HAP-1 (cell line): Measurements from ENCODE around the gene PGM2L1.
"Not testable (repeated sequence)": the region's sequence is repeated elsewhere in the genome, so short reads cannot be mapped to it uniquely, and the experiment has no call there.

ENCODE experiments used
- DNase-seq, 2 experiments: peaks; one replicate each; pipeline ENCODE4 v3.0.0-alpha.2; 2016 to 2020; ENCODE audit warnings: low spot score in 2 of 2
- H3K27me3 ChIP-seq: fragments of 250-450 bp; sonication (Bioruptor Pico); 2 replicates; pipeline ENCODE4 v1.5.1; 2020; ENCODE audit warnings: low read depth, mild to moderate bottlenecking, moderate library complexity
- H3K36me3 ChIP-seq: fragments of 250-450 bp; sonication (Bioruptor Pico); replicated peaks from 2 replicates; pipeline ENCODE4 v1.5.1; 2020; ENCODE audit warnings: mild to moderate bottlenecking
- H3K4me1 ChIP-seq: fragments of 250-450 bp; sonication (Bioruptor Pico); 2 replicates; pipeline ENCODE4 v1.5.1; 2020; ENCODE audit warnings: mild to moderate bottlenecking
- H3K4me3 ChIP-seq: fragments of 250-450 bp; sonication (Bioruptor Pico); 2 replicates; pipeline ENCODE4 v1.5.1; 2020; ENCODE audit warnings: mild to moderate bottlenecking, moderate library complexity
- H3K9me3 ChIP-seq: fragments of 250-450 bp; sonication (Bioruptor Pico); 2 replicates; pipeline ENCODE4 v1.5.1; 2020; ENCODE audit warnings: mild to moderate bottlenecking, moderate library complexity
- in situ Hi-C: fragments of 300-500 bp; cut with MboI; formaldehyde crosslinking; loops from 3 replicates; pipeline ENCODE4 v1.14.3; 2020; ENCODE audit warnings: low sequenced_read_pairs, inconsistent platforms, mixed read lengths

The PGM2L1 gene

DNA sequence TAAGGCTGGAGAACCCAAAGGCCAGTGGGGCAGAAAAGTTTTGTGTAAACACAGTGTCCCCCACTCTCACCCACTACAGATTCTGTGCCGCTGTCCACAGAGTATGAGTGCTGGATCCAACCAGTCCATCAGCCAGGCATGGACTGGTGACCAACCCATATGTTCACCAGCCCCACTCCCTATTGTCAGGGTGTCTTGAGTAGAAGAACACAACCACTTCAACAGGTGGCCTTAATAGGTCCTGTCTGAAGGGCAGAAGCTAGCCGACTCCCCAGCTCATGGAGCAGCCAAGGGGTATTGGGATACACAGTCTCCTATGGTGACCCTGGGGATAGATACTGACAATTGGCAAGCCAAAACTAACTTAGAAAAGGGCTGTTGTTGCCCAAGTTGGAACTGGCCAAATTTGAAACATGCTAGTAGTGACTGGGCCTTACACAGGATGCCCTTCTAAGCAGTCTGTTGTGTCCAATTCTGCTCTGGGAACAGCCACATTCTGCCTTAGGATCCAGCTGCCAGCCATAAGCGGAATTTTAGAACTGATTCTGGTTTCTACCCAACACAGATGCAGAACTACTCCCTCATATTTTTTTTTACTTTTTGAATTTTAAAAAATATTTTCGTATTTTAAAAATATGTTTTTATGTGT, 19.8 kb upstream of the PGM2L1 start:
- no peaks in the 10 kb centered on the region for H3K27me3 ChIP-seq
- peaks cover 22% of the 10 kb centered on the region for H3K4me1 ChIP-seq
- DNase-seq, result no peak
- H3K9me3 ChIP-seq, result no peaks in the 10 kb centered on the region
- H3K4me3 ChIP-seq, result no peak overlapping the region
- in situ Hi-C loops, result no loop called here
- no peaks in the 10 kb centered on the region for H3K36me3 ChIP-seq

DNA sequence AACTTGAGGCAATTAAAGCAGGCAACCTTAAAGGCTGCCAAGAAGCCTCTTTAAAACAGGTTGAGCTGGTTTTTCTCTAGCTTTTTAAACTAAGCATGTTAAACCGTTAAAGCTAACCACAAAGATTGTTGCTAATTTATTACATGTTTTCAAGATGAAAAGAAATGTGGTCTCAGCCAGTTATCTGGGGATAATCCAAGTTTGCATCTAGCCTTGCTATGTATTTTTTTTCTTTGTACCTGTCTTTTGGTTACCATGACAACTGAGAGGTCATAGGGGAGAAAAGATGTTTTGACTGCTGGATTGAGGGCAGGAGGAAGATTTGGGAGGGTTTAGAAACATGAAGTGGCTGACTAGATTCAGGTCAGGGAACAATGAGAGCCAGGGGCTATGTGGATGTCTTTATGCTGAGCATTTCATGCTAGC, 19.2 kb upstream of the PGM2L1 start:
- Histone ChIP-seq H3K36me3 (no peaks in the 10 kb centered on the region), H3K4me1 (peaks cover 22% of the 10 kb centered on the region), H3K4me3 (no peak overlapping the region), H3K27me3 (no peaks in the 10 kb centered on the region), H3K9me3 (no peaks in the 10 kb centered on the region)
- peak; percentile 47 to 58 for DNase-seq
- in situ Hi-C loops, result no loop called here

GRCh38 chr11:74416974-74417373, 18.7 kb upstream of the PGM2L1 start:
- H3K27me3 ChIP-seq, in situ Hi-C loops, H3K4me3 ChIP-seq, H3K36me3 ChIP-seq, H3K9me3 ChIP-seq, DNase-seq: not testable (repeated sequence)
- H3K4me1 ChIP-seq, result peaks cover 22% of the 10 kb centered on the region

DNA sequence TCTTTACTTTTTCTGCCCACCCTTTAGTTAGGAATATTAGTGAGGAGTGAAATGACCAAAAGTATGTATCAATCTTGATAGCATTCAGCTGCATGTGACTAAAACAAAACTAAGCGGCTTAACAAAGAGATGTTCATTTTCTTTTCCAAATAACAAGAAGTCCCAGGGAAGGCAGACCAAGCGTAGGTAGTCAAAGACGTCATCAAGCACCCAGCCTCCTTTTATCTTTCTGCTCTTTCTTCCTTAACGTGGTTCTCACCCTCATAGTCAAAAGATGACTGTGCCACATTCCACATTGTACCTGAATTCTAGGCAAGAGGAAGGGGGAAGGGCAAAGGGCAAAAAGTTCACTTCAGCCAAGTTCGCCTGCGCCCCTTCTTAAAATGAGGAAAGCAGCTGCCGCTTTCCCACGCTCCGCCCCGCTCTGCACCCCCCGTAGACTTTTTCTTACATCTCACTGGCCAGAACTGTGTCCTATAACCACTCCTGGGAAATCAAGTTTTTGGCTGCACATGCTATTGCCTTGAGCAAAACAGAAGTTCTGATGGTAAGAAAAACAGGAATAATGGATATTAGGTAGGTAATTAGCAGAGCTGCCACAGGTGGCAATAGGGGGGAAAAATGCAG, 14.6 kb upstream of the PGM2L1 start:
- no peak overlapping the region for H3K4me3 ChIP-seq
- in situ Hi-C loops, result no loop called here
- no peak for DNase-seq
- peaks cover 10% of the 10 kb centered on the region for H3K4me1 ChIP-seq
- H3K27me3 ChIP-seq, result no peaks in the 10 kb centered on the region
- H3K9me3 ChIP-seq, result no peaks in the 10 kb centered on the region
- no peaks in the 10 kb centered on the region for H3K36me3 ChIP-seq

DNA sequence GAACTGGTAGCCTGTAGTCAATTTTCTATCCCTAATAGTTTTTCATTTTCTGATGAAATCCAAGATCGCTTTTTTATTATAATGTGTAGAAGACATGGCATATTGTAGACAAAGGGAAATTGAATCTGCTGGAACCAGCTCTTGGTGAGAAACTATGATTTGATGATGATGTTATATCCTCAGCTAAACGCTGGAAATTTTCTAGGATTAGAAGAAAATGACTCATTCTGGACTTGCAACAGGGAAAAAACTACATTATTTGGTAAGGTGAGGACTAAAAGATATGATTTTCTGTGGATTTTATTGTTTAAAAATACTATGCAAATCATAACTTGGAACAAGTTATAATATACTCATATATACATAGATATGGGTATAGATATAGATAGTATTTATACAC, 14.1 kb upstream of the PGM2L1 start:
- H3K9me3 ChIP-seq, result no peaks in the 10 kb centered on the region
- no peaks in the 10 kb centered on the region for H3K27me3 ChIP-seq
- in situ Hi-C loops, result no loop called here
- H3K36me3 ChIP-seq, result no peaks in the 10 kb centered on the region
- DNase-seq, result no peak
- peaks cover 4% of the 10 kb centered on the region for H3K4me1 ChIP-seq
- no peak overlapping the region for H3K4me3 ChIP-seq

- DNase-seq, result no peak
- no peaks in the 10 kb centered on the region for H3K36me3 ChIP-seq
- in situ Hi-C loops, result no loop called here
- no peaks in the 10 kb centered on the region for H3K9me3 ChIP-seq
- no peak overlapping the region for H3K4me3 ChIP-seq
- H3K27me3 ChIP-seq, result no peaks in the 10 kb centered on the region
- H3K4me1 ChIP-seq, result no peaks in the 10 kb centered on the region
These were observed 11.4 kb upstream of the PGM2L1 start for GRCh38 chr11:74409633-74410032.

DNA sequence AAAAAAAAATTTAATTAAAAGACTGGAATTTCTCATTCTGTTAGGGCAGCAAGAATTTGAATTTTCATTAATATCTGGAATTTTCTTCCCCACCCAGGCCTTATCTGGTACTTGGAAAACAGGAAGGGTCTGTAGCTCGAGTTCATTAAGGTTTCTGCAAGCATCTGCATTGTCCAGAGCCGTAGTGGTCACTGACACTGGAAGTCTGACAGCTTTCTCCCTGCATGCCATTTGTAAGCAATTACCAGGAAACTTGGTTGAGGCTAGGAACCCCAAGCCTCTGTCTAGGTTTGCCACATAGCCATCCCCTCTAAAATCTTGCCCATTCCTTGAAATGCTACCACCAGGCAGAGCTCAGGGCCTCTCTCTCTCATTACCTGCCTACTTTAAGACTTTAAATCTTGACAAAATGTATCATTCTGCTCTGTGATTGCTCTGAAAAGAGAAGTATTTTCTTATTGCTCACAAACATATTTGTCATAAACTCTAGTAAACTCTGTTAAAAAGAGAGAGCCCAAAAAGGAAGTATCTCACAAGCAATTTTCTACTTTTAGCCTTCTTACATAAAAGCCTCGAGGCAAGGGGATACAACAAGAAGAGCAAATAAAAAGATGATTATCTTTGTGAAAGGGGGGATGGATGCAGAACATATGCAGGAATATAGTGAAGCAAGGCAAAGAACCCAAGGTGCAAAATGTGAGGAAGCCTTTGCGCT, 5.5 kb upstream of the PGM2L1 start:
- H3K9me3 ChIP-seq, result no peaks in the 10 kb centered on the region
- in situ Hi-C loops, result no loop called here
- 0 out of 2 replicates have a peak, but pooled peaks cover 4% of the 10 kb centered on the region for H3K4me1 ChIP-seq
- no peaks in the 10 kb centered on the region for H3K27me3 ChIP-seq
- no peaks in the 10 kb centered on the region for H3K36me3 ChIP-seq
- no peak for DNase-seq
- H3K4me3 ChIP-seq, result no peak overlapping the region

DNA sequence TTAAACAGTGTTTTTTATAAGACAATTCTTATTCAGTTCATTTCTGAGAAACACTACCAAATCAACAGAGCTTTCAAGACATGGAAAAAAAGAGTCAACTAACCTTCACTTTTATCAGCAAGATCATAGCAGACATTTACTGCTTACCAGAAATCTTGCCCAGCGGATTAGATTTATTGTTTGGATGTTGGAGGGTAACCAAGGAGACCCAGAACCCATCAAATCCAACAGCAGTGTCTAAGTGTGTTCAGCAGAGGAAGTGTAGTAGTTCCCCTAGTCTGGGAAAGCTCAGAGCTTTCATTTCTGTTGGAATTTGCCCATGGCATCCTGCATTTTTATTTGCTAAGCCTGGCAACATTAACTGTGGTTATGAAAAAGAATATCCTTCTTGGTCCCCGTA, 2.4 kb upstream of the PGM2L1 start:
- Histone ChIP-seq H3K9me3 (no peaks in the 10 kb centered on the region), H3K27me3 (no peaks in the 10 kb centered on the region), H3K36me3 (no peaks in the 10 kb centered on the region; the same call in 1 of the 2 replicates), H3K4me3 (no peak overlapping the region), H3K4me1 (peaks cover 8% of the 10 kb centered on the region)
- in situ Hi-C loops, result no loop called here
- no peak for DNase-seq

DNA sequence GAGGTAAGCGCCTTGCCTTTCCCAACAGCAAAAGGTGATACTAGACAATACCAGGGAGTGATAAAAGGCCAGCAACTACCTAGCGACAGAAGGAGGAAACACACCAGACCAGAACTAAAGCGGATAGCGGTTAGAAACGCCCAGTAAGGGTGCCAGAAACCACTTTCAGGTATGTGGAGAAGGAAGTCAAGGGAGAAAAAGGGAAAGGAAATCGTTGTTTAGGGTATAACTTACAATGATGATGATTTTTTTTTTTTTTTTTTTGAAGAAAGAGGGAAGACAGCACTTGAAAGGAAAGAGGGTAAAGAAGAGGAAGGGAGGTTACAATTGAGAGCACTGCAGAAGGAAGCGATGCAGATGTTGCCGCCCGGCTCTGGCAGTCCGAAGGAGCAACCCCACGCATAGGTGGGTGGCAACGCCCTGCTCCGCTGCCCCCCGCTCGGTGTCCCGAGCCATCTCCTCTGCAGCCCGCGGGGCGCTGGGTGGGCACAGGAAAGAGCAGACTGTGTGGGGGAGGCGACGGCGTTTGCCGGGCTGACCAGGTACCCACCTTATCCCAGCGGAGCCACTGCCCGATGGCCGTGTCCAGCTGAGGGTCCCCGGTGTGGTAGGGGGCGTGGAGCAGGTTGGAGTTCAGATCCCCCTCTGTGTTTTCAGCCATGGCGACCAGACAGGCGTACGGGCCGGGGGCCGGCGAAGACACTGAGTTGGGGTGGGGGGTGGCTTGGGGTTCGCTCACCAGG, 561 bp downstream of the PGM2L1 start:
- peaks cover 8% of the 10 kb centered on the region for H3K4me1 ChIP-seq
- H3K4me3 ChIP-seq, result peak overlapping the region; percentile 96
- DNase-seq, result peak; percentile 44 to 67
- in situ Hi-C loops, result no loop called here
- no peaks in the 10 kb centered on the region for H3K9me3 ChIP-seq
- H3K27me3 ChIP-seq, result 0 out of 2 replicates have a peak, but pooled peaks cover 2% of the 10 kb centered on the region
- H3K36me3 ChIP-seq, result no peaks in the 10 kb centered on the region; the same call in 1 of the 2 replicates

- H3K36me3 ChIP-seq, result no peaks in the 10 kb centered on the region
- 0 out of 2 replicates have a peak, but pooled peaks cover 6% of the 10 kb centered on the region for H3K27me3 ChIP-seq
- no peak for DNase-seq
- H3K4me1 ChIP-seq, result peaks cover 4% of the 10 kb centered on the region
- H3K4me3 ChIP-seq, result no peak overlapping the region
- in situ Hi-C loops, result no loop called here
- no peaks in the 10 kb centered on the region for H3K9me3 ChIP-seq
These were observed 6.0 kb downstream of the PGM2L1 start for GRCh38 chr11:74392256-74392655.

DNA sequence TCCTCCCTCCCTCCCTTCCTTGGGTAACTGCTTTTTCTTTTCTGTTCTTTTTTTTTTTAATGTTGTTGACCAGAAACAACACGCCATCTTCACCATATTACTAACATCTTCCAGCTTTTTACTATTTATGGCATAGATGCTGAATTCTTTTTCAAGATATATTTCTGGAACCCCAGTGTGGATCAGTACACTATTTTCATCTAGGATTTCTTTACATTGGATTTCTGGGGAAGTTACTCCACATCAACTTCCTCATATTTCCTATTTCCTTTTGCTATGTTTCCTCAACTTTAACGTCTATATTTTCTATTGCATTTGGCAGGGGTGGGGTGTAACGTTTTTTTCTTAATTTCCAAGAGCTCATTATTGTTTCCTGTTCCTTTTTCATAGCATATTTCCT, 7.0 kb downstream of the PGM2L1 start:
- Histone ChIP-seq H3K36me3 (no peaks in the 10 kb centered on the region), H3K27me3 (0 out of 2 replicates have a peak, but pooled peaks cover 6% of the 10 kb centered on the region), H3K9me3 (no peaks in the 10 kb centered on the region), H3K4me3 (no peak overlapping the region), H3K4me1 (no peaks in the 10 kb centered on the region)
- in situ Hi-C loops, result no loop called here
- DNase-seq, result no peak

- no peaks in the 10 kb centered on the region for H3K36me3 ChIP-seq
- H3K9me3 ChIP-seq, result no peaks in the 10 kb centered on the region
- H3K4me3 ChIP-seq, result no peak overlapping the region
- no peaks in the 10 kb centered on the region for H3K4me1 ChIP-seq
- in situ Hi-C loops, result no loop called here
- no peak for DNase-seq
- 0 out of 2 replicates have a peak, but pooled peaks cover 6% of the 10 kb centered on the region for H3K27me3 ChIP-seq
These were observed 7.5 kb downstream of the PGM2L1 start for GRCh38 chr11:74390697-74391096.

DNA sequence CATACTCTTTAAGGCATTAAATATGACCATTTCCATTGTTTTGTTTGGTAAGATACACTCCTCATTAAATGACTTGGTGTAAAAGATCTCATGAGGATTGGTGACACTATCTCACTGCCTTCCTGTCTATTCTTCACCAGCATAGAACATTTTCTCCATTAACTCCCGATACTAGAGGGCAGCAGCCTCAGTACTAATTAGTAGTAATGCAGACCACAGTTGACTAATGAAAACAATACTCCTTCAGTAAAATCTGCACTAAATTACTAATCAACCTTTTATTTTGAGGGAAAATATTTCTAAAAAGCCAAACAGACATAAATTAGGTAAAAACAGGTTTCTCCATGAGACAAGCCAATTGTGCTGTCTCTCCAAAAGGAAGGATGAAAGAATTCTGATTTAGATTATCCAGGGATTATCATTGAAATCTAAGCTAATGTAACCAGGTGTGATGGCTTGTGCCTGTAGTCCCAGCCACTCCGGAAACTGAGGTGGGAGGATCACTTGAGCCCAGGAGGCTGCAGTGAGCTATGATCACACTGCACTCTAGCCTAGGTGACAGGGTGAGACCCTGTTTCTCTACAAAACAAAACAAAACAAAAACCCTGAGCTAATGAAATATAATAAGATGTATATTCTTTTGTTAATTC, 9.4 kb downstream of the PGM2L1 start:
- Histone ChIP-seq H3K4me1 (no peaks in the 10 kb centered on the region), H3K4me3 (no peak overlapping the region), H3K27me3 (0 out of 2 replicates have a peak, but pooled peaks cover 4% of the 10 kb centered on the region), H3K36me3 (no peaks in the 10 kb centered on the region), H3K9me3 (no peaks in the 10 kb centered on the region)
- in situ Hi-C loops, result no loop called here
- peak in 1 of 2 experiments; percentile 68 for DNase-seq
